Ascending aorta (tissue), 2 donors: ENCODE data around the gene PTPRK. TPM values are rescaled to one million over a fixed set of nuclear protein-coding genes. Genes with fewer than 3 reads are reported as not detected.

Experiments
- DNase-seq, 2 donors: peaks; one replicate each; pipeline ENCODE4 v3.0.0-alpha.2; 2019; ENCODE audit warnings: low spot score in 2 of 2
- H3K27ac ChIP-seq, 2 donors: fragments of 200-600 bp; sonication (generic); one replicate each; pipeline ENCODE4 v1.5.1; 2016 to 2017; ENCODE audit warnings: mild to moderate bottlenecking in 1 of 2
- H3K27me3 ChIP-seq: fragments of 200-600 bp; sonication (generic); one replicate; pipeline ENCODE4 v1.5.1; 2017
- H3K36me3 ChIP-seq, 2 donors: fragments of 200-600 bp; sonication (generic); one replicate each; pipeline ENCODE4 v1.5.1; 2016
- H3K4me1 ChIP-seq, 2 donors: fragments of 200-600 bp; sonication (generic); one replicate each; pipeline ENCODE4 v1.5.1; 2016 to 2017; ENCODE audit warnings: mild to moderate bottlenecking in 1 of 2
- H3K4me3 ChIP-seq, 2 donors: fragments of 200-600 bp; sonication (generic); one replicate each; pipeline ENCODE4 v1.5.1; 2016 to 2017; ENCODE audit warnings: mild to moderate bottlenecking in 1 of 2
- H3K9me3 ChIP-seq, 2 donors: fragments of 200-600 bp; sonication (generic); one replicate each; pipeline ENCODE4 v1.5.1; 2016
- intact Hi-C: fragments of 100-400 bp; cut with DNase I; formaldehyde crosslinking; loops from one replicate; pipeline ENCODE4 v1.15.1; 2023
- total RNA-seq: library from RNA; depleted of rRNA; stranded (reverse); fragments of >200 nt; gene quantifications from one replicate; pipeline ENCODE4 v1.1.0, GENCODE V29; 2016
- TF ChIP-seq, protein P1 (sequence below), 3 experiments: fragments of 200-600 bp in 2 of 3; fragments of 450-650 bp in 1 of 3; sonication (generic) in 2 of 3; IDR thresholded peaks; one replicate each; pipeline ENCODE4 v1.5.1; 2016 to 2019; ENCODE audit warnings: antibody characterized with exemption in 3 of 3, mild to moderate bottlenecking in 1 of 3, moderate library complexity in 1 of 3

PTPRK gene
- total RNA-seq, 1 donor from 2014 or later, result 73.1 TPM

DNA sequence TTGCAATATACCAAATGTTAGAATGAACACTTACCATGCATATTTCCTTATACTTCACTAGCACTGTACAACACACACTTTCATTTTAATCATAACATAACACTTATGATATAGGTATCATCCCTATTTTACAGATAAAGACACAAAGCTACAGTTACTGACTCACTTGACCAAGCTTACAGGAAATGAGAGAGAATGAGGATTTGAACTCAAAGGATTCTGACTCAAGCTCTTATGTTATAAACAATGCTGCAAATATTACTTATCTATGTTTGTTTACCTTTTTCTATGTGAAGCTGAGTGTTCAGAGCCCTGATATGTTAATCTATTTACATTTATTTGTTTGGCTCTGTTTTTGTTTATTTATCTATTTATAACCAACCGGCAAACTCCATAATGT, 245.4 kb downstream of the PTPRK start:
- TF ChIP-seq, protein P1, sequence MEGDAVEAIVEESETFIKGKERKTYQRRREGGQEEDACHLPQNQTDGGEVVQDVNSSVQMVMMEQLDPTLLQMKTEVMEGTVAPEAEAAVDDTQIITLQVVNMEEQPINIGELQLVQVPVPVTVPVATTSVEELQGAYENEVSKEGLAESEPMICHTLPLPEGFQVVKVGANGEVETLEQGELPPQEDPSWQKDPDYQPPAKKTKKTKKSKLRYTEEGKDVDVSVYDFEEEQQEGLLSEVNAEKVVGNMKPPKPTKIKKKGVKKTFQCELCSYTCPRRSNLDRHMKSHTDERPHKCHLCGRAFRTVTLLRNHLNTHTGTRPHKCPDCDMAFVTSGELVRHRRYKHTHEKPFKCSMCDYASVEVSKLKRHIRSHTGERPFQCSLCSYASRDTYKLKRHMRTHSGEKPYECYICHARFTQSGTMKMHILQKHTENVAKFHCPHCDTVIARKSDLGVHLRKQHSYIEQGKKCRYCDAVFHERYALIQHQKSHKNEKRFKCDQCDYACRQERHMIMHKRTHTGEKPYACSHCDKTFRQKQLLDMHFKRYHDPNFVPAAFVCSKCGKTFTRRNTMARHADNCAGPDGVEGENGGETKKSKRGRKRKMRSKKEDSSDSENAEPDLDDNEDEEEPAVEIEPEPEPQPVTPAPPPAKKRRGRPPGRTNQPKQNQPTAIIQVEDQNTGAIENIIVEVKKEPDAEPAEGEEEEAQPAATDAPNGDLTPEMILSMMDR (IDR thresholded peaks at IDR 0.05), result no peak
- H3K4me1 ChIP-seq, result no peaks in the 10 kb centered on the region
- intact Hi-C loops, result no loop called here
- H3K36me3 ChIP-seq, result no peaks in the 10 kb centered on the region
- H3K4me3 ChIP-seq, result no peak overlapping the region
- H3K9me3 ChIP-seq, result no peaks in the 10 kb centered on the region
- no peak for DNase-seq
- H3K27me3 ChIP-seq, result no peaks in the 10 kb centered on the region
- H3K27ac ChIP-seq, result no peak overlapping the region

- Histone ChIP-seq H3K36me3 (no peaks in the 10 kb centered on the region), H3K9me3 (no peaks in the 10 kb centered on the region), H3K4me1 (no peaks in the 10 kb centered on the region), H3K27ac (no peak overlapping the region), H3K4me3 (no peak overlapping the region), H3K27me3 (no peaks in the 10 kb centered on the region)
- TF ChIP-seq, protein P1 (IDR thresholded peaks at IDR 0.05), result no peak
- intact Hi-C loops, result no loop called here
- no peak for DNase-seq
Measured at GRCh38 chr6:128271527-128271926, 248.9 kb downstream of the PTPRK start.

DNA sequence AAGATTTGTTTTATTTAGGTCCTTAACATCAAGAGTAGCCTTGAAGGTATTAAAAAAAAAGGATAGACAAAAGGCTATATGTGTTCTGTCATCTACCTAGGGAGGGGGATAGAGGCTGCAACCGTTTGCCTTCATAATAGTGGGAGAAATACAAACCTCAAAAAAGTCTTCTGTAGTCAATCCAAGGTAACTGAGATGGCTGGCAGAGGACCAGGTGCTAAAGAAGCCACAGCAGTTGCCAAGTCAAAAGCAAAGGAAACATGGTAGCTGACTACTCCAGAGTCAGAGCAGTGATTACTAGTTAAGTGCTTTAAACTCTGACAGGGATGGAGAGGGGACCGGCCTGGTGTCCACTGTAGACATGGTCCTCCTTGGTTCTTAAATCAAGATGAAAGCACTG, 249.4 kb downstream of the PTPRK start:
- Histone ChIP-seq H3K27me3 (no peaks in the 10 kb centered on the region), H3K9me3 (no peaks in the 10 kb centered on the region), H3K36me3 (no peaks in the 10 kb centered on the region), H3K27ac (no peak overlapping the region), H3K4me1 (no peaks in the 10 kb centered on the region), H3K4me3 (no peak overlapping the region)
- TF ChIP-seq, protein P1 (IDR thresholded peaks at IDR 0.05), result no peak
- intact Hi-C loops, result no loop called here
- no peak for DNase-seq

- no peaks in the 10 kb centered on the region for H3K4me1 ChIP-seq
- TF ChIP-seq, protein P1 (IDR thresholded peaks at IDR 0.05), result no peak
- H3K27ac ChIP-seq, result no peak overlapping the region
- no peak for DNase-seq
- no peaks in the 10 kb centered on the region for H3K36me3 ChIP-seq
- intact Hi-C loops, result no loop called here
- H3K4me3 ChIP-seq, result no peak overlapping the region
- H3K9me3 ChIP-seq, result no peaks in the 10 kb centered on the region
- no peaks in the 10 kb centered on the region for H3K27me3 ChIP-seq
Measured at GRCh38 chr6:128266946-128267345, 253.5 kb downstream of the PTPRK start.

DNA sequence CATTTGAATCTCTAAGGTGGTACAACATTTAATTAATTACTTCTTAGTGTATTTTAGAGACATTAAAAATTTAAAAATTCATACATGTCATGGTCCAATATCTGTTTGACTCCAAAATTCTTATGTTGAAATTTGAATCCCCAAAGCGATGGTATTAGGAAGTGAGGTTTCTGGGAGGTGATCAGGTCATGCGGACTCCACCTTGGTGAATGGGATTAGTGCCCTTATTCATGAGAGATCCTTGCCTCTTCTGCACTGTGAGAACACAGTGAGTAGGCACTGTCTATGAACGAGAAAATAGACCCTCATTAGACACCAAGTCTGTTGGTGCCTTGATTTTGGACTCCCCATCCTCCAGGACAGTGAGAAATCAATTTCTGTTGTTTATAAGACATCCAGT, 254.7 kb downstream of the PTPRK start:
- Histone ChIP-seq H3K4me3 (no peak overlapping the region), H3K9me3 (no peaks in the 10 kb centered on the region), H3K27me3 (no peaks in the 10 kb centered on the region), H3K36me3 (no peaks in the 10 kb centered on the region), H3K27ac (no peak overlapping the region), H3K4me1 (no peaks in the 10 kb centered on the region)
- DNase-seq, result no peak
- TF ChIP-seq, protein P1 (IDR thresholded peaks at IDR 0.05), result no peak
- intact Hi-C loops, result no loop called here
